OCI-LY7 (cell line): ENCODE measurements around the gene PRRC2B. TPM values are rescaled to one million over a fixed set of nuclear protein-coding genes. Genes with fewer than 3 reads are reported as not detected.

Experiments
- BruUV-seq: library from RNA; stranded (reverse); fragments of 400-500 nt; replicated peaks from 2 replicates; lab custom pipeline; 2021; lab: Mats Ljungman, UMichigan
- CTCF ChIA-PET: fragments of 300-600 bp; sonication (Branson Sonifier 250); formaldehyde crosslinking; loops from one replicate; lab custom pipeline; 2022; ENCODE audit warnings: antibody characterized with exemption; ENCODE audit not compliant: unreplicated experiment; lab: Charles Lee
- POLR2A ChIA-PET: fragments of 300-600 bp; sonication (Branson Sonifier 250); formaldehyde crosslinking; loops from one replicate; lab custom pipeline; 2022; ENCODE audit warnings: antibody characterized with exemption; lab: Charles Lee
- DNase-seq: peaks from one replicate; pipeline ENCODE4 v3.0.0-alpha.2; 2015; ENCODE audit warnings: low spot score
- H2AFZ ChIP-seq: fragments of 200-600 bp; sonication (generic), shearing (Covaris generic); 2 replicates; pipeline ENCODE4 v1.6.1; 2014; ENCODE audit warnings: mild to moderate bottlenecking, antibody characterized with exemption, low read length, moderate library complexity
- H3K27ac ChIP-seq: fragments of 200-600 bp; sonication (generic); 2 replicates; pipeline ENCODE4 v1.5.1; 2014; ENCODE audit warnings: mixed run types, low read depth, mild to moderate bottlenecking, moderate library complexity, low read length, inconsistent platforms; ENCODE audit not compliant: poor library complexity, severe bottlenecking
- H3K36me3 ChIP-seq: fragments of 200-600 bp; sonication (generic); 2 replicates; pipeline ENCODE4 v1.6.1; 2014; ENCODE audit warnings: mild to moderate bottlenecking, antibody characterized with exemption, low read length, moderate library complexity, mixed read lengths; ENCODE audit not compliant: insufficient read depth
- H3K4me1 ChIP-seq: fragments of 200-600 bp; sonication (generic); 2 replicates; pipeline ENCODE4 v1.5.1; 2014; ENCODE audit warnings: mild to moderate bottlenecking, low read length; ENCODE audit not compliant: insufficient read depth, poor library complexity, severe bottlenecking
- H3K4me2 ChIP-seq: fragments of 200-600 bp; sonication (generic); 2 replicates; pipeline ENCODE4 v1.6.1; 2014; ENCODE audit warnings: mild to moderate bottlenecking, low read length
- H3K4me3 ChIP-seq: fragments of 200-600 bp; sonication (generic); 2 replicates; pipeline ENCODE4 v1.5.1; 2014; ENCODE audit warnings: mild to moderate bottlenecking, low read depth, low read length; ENCODE audit not compliant: poor library complexity, severe bottlenecking
- H3K79me2 ChIP-seq: fragments of 200-600 bp; sonication (generic); 2 replicates; pipeline ENCODE4 v1.6.1; 2016; ENCODE audit warnings: low read depth, mild to moderate bottlenecking, low read length, moderate library complexity, mixed read lengths; ENCODE audit not compliant: insufficient read depth
- H3K9me2 ChIP-seq: fragments of 200-600 bp; sonication (generic); 2 replicates; pipeline ENCODE4 v1.6.1; 2016; ENCODE audit warnings: mild to moderate bottlenecking, low read length, mixed read lengths; ENCODE audit not compliant: insufficient read depth
- H3K9me3 ChIP-seq: fragments of 200-600 bp; sonication (generic); 2 replicates; pipeline ENCODE4 v1.6.1; 2014; ENCODE audit warnings: mild to moderate bottlenecking, mixed run types, low read length, mixed read lengths
- H4K20me1 ChIP-seq: fragments of 200-600 bp; sonication (generic); 2 replicates; pipeline ENCODE4 v1.6.1; 2014; ENCODE audit warnings: mild to moderate bottlenecking, antibody characterized with exemption, low read length, moderate library complexity, mixed read lengths; ENCODE audit not compliant: insufficient read depth
- EZH2phosphoT487 ChIP-seq: fragments of 200-600 bp; sonication (generic); IDR thresholded peaks from 2 replicates; pipeline ENCODE4 v1.6.1; 2018; ENCODE audit warnings: low read depth, borderline replicate concordance, mild to moderate bottlenecking, mixed run types, antibody characterized with exemption, low read length, moderate library complexity, mixed read lengths
- intact Hi-C: fragments of 100-400 bp; cut with micrococcal nuclease; formaldehyde crosslinking; loops from one replicate; pipeline ENCODE4 v1.10.0; 2022; ENCODE audit not compliant: unreplicated experiment
- total RNA-seq, 2 experiments: library from RNA; depleted of rRNA in 1 of 2; stranded (reverse); fragments of >200 nt in 1 of 2; shearing (Covaris generic) in 1 of 2; gene quantifications; 2 replicates each; pipeline ENCODE4 v1.2.3, GENCODE V29; 2014 to 2022
- TF ChIP-seq, protein P1 (sequence below): fragments of 200-600 bp; sonication (generic); conservative IDR thresholded peaks from 2 replicates; pipeline ENCODE4 v1.5.1; 2014; ENCODE audit warnings: mild to moderate bottlenecking, antibody characterized with exemption, low read length, moderate library complexity, mixed read lengths

PRRC2B gene
- total RNA-seq, 2 experiments from 2014 or later, result 84.2 to 210 TPM

DNA sequence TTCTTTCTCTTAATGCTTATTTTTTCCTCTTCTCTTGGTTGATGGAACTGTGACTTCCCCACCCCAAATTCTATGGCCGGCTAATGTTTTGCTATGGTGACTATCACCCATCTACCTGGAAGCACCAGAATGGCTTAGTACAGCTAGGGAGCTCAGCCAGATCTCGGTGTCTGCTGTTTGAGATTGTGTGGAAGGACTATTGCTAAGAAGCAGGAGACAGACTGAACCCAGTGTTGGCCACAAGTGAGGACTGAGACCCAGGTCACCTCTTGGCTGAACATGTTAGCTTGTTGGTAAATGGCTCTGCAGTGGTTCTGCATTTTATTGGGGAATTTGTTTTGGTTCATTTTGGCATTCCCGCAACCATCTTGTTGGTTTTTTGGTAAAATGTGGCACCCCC lies 2.7 kb downstream of the PRRC2B start:
- ChIA-PET CTCF (interaction anchor here (0.6 kb wide), 1 partner anchor 117 kb away, joined by 3 read pairs; no protein-coding TSS in a partner anchor), POLR2A (interaction anchor here (0.5 kb wide), 1 partner anchor 10 kb away, joined by 3 read pairs; no protein-coding TSS in a partner anchor)
- H3K4me1 ChIP-seq, result peaks cover 46% of the 10 kb centered on the region
- H3K9me2 ChIP-seq, result no peaks in the 10 kb centered on the region
- intact Hi-C loops, result loop anchor here (10.0 kb wide), 1 partner anchor 278 kb away; no protein-coding TSS in a partner anchor
- no peak for TF ChIP-seq EZH2phosphoT487
- TF ChIP-seq, protein P1, sequence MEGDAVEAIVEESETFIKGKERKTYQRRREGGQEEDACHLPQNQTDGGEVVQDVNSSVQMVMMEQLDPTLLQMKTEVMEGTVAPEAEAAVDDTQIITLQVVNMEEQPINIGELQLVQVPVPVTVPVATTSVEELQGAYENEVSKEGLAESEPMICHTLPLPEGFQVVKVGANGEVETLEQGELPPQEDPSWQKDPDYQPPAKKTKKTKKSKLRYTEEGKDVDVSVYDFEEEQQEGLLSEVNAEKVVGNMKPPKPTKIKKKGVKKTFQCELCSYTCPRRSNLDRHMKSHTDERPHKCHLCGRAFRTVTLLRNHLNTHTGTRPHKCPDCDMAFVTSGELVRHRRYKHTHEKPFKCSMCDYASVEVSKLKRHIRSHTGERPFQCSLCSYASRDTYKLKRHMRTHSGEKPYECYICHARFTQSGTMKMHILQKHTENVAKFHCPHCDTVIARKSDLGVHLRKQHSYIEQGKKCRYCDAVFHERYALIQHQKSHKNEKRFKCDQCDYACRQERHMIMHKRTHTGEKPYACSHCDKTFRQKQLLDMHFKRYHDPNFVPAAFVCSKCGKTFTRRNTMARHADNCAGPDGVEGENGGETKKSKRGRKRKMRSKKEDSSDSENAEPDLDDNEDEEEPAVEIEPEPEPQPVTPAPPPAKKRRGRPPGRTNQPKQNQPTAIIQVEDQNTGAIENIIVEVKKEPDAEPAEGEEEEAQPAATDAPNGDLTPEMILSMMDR, result no peak
- no peaks in the 10 kb centered on the region for H3K9me3 ChIP-seq
- H3K27ac ChIP-seq, result peak overlapping the region; percentile 39
- peaks cover 39% of the 10 kb centered on the region for H4K20me1 ChIP-seq
- H3K79me2 ChIP-seq, result peaks cover 71% of the 10 kb centered on the region
- peaks cover 35% of the 10 kb centered on the region for H3K36me3 ChIP-seq
- H3K4me2 ChIP-seq, result peak overlapping the region; percentile 98
- no peak for DNase-seq
- peak overlapping the region; percentile 85 for H3K4me3 ChIP-seq
- no peak overlapping the region for H2AFZ ChIP-seq
- BruUV-seq, result no TSS peak

DNA sequence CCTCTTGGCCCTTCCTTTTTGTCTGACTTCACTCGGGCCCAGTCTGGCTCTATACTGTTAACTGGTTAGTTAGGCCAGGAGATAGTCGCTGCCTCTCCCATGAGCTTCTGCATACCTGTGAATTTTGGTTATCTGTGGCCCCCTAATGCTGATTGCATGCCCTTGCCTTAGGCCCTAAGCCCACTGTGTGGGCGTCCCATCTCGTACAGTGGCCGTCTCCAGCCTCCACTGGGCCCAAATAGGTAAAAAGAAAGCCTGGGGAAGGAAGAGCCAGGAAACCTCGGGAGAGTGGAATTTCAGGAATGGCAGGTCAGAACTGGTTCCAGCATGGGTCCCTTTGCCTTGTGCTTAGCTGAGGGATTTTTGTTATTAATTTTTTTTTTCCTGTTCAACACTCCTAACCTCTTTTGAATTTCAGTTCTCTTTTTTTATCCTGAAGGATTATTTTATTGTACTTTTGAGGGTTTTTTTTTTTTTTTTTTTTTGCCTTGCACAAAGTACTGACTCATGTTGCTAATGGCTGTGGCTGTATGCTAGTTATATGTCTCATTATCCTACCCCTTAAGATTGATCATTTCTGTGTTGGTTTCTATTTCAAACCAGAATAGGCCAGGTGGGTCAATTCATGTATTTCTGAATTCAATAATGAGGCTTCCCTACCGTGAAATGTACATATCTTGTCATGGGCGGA lies 3.4 kb downstream of the PRRC2B start:
- peaks cover 40% of the 10 kb centered on the region for H3K36me3 ChIP-seq
- peaks cover 51% of the 10 kb centered on the region for H3K4me1 ChIP-seq
- CTCF ChIA-PET, result interaction anchor here (0.6 kb wide), 1 partner anchor 118 kb away, joined by 3 read pairs; no protein-coding TSS in a partner anchor
- POLR2A ChIA-PET, result no interaction called here
- H3K4me3 ChIP-seq, result peak overlapping the region; percentile 85
- peaks cover 78% of the 10 kb centered on the region for H3K79me2 ChIP-seq
- no peak for DNase-seq
- H3K4me2 ChIP-seq, result peak overlapping the region; percentile 98
- peak overlapping the region; percentile 39 for H3K27ac ChIP-seq
- no TSS peak for BruUV-seq
- no peaks in the 10 kb centered on the region for H3K9me3 ChIP-seq
- H2AFZ ChIP-seq, result no peak overlapping the region
- H4K20me1 ChIP-seq, result peaks cover 42% of the 10 kb centered on the region
- H3K9me2 ChIP-seq, result no peaks in the 10 kb centered on the region
- TF ChIP-seq EZH2phosphoT487, result no peak
- TF ChIP-seq, protein P1, result no peak
- intact Hi-C loops, result loop anchor here (10.0 kb wide), 1 partner anchor 278 kb away; no protein-coding TSS in a partner anchor
